Colonic mucosa (tissue), 4 donors: ENCODE measurements around the gene OSM. TPM values are rescaled to one million over a fixed set of nuclear protein-coding genes. Genes with fewer than 3 reads are reported as not detected.

Source experiments
- DNase-seq: peaks from one replicate; pipeline ENCODE4 v3.0.0-alpha.2; 2020
- H3K27ac ChIP-seq: fragments of 200-600 bp; one replicate; pipeline ENCODE4 v1.8.0; 2021
- H3K27me3 ChIP-seq: fragments of 200-600 bp; one replicate; pipeline ENCODE4 v1.8.0; 2021
- H3K36me3 ChIP-seq: fragments of 200-600 bp; one replicate; pipeline ENCODE4 v1.8.0; 2021
- H3K4me1 ChIP-seq: fragments of 200-600 bp; one replicate; pipeline ENCODE4 v1.8.0; 2021; ENCODE audit warnings: mild to moderate bottlenecking
- H3K4me3 ChIP-seq: fragments of 200-600 bp; one replicate; pipeline ENCODE4 v1.8.0; 2021
- H3K9ac ChIP-seq, 2 donors: one replicate each; pipeline ENCODE4 v1.7.0; 2013; ENCODE audit warnings: control low read depth in 2 of 2, low read depth in 2 of 2, low read length in 2 of 2
- H3K9me3 ChIP-seq: fragments of 200-600 bp; one replicate; pipeline ENCODE4 v1.8.0; 2021
- CTCF ChIP-seq: fragments of 200-600 bp; IDR thresholded peaks from one replicate; pipeline ENCODE4 v1.8.0; 2022; ENCODE audit warnings: antibody characterized with exemption, mild to moderate bottlenecking
- intact Hi-C: fragments of 100-400 bp; cut with DNase I; formaldehyde crosslinking; loops from one replicate; pipeline ENCODE4 v1.14.1; 2022
- total RNA-seq, 2 donors: library from RNA; stranded (reverse); fragmentation: NEBNext Ultra II Directional in 1 of 2; extraction: Animal tissue kit (Norgen Biotek cat#: 25700) in 1 of 2; gene quantifications; one replicate each; pipeline ENCODE4 v1.2.1, GENCODE V29; 2021
- donor health status: healthy.
- donor health status: DM: no; HTN: no; CAD: no.
- donor health status: DM: no; HTN: no; CAD: no.

OSM gene
- total RNA-seq, 2 donors from 2014 or later = 0.21 to 0.44 TPM

GRCh38 chr22:30306627-30307011 is 40.0 kb upstream of the OSM start:
- Histone ChIP-seq H3K27me3 (no peaks in the 10 kb centered on the region), H3K9me3 (no peaks in the 10 kb centered on the region), H3K36me3 (no peaks in the 10 kb centered on the region), H3K4me1 (peaks cover 67% of the 10 kb centered on the region), H3K4me3 (no peak overlapping the region), H3K9ac (peak overlapping the region in 1 of 2 donors; percentile 52), H3K27ac (peak overlapping the region; percentile 67)
- DNase-seq = no peak
- no peak for TF ChIP-seq CTCF
- intact Hi-C loops = no loop called here

GRCh38 chr22:30305906-30306626 is 39.4 kb upstream of the OSM start:
- H3K9ac ChIP-seq = peak overlapping the region; percentile 38 to 89
- H3K36me3 ChIP-seq = no peaks in the 10 kb centered on the region
- H3K4me1 ChIP-seq = peaks cover 62% of the 10 kb centered on the region

GRCh38 chr22:30305519-30305905 is 38.9 kb upstream of the OSM start:
- Histone ChIP-seq H3K27ac (peak overlapping the region; percentile 67), H3K4me3 (no peak overlapping the region), H3K27me3 (no peaks in the 10 kb centered on the region), H3K4me1 (peaks cover 56% of the 10 kb centered on the region), H3K9ac (peak overlapping the region; percentile 38 to 89), H3K36me3 (no peaks in the 10 kb centered on the region), H3K9me3 (no peaks in the 10 kb centered on the region)
- peak; percentile 73 for DNase-seq
- intact Hi-C loops = no loop called here
- no peak for TF ChIP-seq CTCF

More at GRCh38 chr22:30305906-30306626, 39.4 kb upstream of the OSM start:
- Histone ChIP-seq H3K27ac (peak overlapping the region; percentile 67), H3K4me3 (no peak overlapping the region), H3K27me3 (no peaks in the 10 kb centered on the region), H3K9me3 (no peaks in the 10 kb centered on the region)
- intact Hi-C loops = no loop called here
- peak; percentile 51 for DNase-seq
- no peak for TF ChIP-seq CTCF

- intact Hi-C loops = no loop called here
- Histone ChIP-seq H3K4me3 (no peak overlapping the region), H3K9ac (peak overlapping the region; percentile 38 to 89), H3K27ac (peak overlapping the region; percentile 67), H3K36me3 (peaks cover 7% of the 10 kb centered on the region), H3K9me3 (no peaks in the 10 kb centered on the region), H3K4me1 (peaks cover 49% of the 10 kb centered on the region), H3K27me3 (no peaks in the 10 kb centered on the region)
- no peak for DNase-seq
- TF ChIP-seq CTCF = no peak
Measured at GRCh38 chr22:30304495-30305244, 38.0 kb upstream of the OSM start.

- intact Hi-C loops = no loop called here
- Histone ChIP-seq H3K9me3 (no peaks in the 10 kb centered on the region), H3K9ac (peak overlapping the region in 1 of 2 donors; percentile 41), H3K4me3 (no peak overlapping the region), H3K27ac (peak overlapping the region; percentile 59), H3K36me3 (peaks cover 14% of the 10 kb centered on the region), H3K27me3 (no peaks in the 10 kb centered on the region), H3K4me1 (peaks cover 45% of the 10 kb centered on the region)
- no peak for DNase-seq
- TF ChIP-seq CTCF = no peak
Measured at GRCh38 chr22:30302810-30303138, 36.1 kb upstream of the OSM start.
